GM12872 (cell line): ENCODE results near the gene LATS2.

Source experiments
- TF ChIP-seq, protein P1 (sequence below): IDR thresholded peaks from 3 replicates; pipeline ENCODE4 v1.5.1; 2011; ENCODE audit warnings: low read depth, mild to moderate bottlenecking, low read length, moderate library complexity; ENCODE audit not compliant: insufficient read depth

LATS2 gene

DNA sequence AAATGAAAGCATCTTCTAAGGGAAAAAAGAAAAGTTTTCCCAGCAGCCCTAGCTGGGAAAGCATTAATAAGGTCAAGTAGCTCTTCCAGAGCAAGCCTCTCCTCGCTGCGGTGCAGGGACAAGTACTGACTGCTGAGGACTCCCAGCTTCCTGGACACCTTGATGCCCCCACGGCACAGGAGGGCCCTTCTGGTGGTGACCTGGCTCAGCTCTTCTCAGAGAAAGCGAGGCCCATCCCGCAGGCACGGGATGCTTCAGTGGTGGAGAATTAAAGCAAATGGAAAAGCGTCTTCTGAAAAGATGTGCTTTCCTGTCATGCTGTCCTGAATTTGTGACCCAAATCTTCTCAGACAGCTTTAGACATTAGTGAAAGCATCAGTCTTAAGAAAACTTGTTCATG lies 38.8 kb upstream of the LATS2 start:
- TF ChIP-seq, protein P1, sequence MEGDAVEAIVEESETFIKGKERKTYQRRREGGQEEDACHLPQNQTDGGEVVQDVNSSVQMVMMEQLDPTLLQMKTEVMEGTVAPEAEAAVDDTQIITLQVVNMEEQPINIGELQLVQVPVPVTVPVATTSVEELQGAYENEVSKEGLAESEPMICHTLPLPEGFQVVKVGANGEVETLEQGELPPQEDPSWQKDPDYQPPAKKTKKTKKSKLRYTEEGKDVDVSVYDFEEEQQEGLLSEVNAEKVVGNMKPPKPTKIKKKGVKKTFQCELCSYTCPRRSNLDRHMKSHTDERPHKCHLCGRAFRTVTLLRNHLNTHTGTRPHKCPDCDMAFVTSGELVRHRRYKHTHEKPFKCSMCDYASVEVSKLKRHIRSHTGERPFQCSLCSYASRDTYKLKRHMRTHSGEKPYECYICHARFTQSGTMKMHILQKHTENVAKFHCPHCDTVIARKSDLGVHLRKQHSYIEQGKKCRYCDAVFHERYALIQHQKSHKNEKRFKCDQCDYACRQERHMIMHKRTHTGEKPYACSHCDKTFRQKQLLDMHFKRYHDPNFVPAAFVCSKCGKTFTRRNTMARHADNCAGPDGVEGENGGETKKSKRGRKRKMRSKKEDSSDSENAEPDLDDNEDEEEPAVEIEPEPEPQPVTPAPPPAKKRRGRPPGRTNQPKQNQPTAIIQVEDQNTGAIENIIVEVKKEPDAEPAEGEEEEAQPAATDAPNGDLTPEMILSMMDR, result no peak

DNA sequence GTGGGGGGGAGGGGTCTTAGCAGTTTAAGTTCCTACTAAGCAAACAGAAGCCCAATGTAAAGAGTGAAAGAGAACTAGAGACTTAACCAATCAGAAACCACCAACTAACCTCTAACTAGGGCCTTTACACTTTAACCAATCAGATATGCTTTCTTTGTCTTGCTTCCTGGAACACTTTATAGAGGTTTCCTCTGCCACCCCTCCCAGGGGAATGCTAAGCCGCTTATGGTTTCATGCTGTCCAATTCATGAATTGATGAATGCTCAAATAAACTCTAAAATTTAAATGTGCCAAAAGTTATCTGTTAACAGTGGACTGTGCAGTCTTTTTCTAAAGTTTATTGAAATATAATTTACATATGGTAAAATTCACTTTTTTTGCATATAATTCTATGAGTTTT lies 33.9 kb upstream of the LATS2 start:
- TF ChIP-seq, protein P1, result no peak

DNA sequence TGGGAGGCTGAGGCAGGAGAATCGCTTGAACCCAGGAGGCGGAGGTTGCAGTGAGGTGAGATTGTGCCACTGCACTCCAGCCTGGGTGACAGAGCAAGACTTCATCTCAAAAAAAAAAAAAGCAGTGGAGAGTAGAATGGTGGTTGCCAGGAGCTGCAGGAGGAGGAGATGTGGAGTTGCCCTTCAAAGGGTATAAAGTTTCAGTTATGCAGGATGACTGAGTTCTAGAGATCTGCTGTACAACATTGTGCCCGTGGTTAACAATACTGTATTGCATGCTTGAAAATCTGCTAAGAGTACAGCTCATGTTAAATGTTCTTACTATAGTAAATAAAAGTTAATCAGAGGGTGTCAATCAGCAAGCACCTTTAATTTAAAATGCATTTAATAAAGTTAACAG lies 28.4 kb upstream of the LATS2 start:
- TF ChIP-seq, protein P1, result no peak

DNA sequence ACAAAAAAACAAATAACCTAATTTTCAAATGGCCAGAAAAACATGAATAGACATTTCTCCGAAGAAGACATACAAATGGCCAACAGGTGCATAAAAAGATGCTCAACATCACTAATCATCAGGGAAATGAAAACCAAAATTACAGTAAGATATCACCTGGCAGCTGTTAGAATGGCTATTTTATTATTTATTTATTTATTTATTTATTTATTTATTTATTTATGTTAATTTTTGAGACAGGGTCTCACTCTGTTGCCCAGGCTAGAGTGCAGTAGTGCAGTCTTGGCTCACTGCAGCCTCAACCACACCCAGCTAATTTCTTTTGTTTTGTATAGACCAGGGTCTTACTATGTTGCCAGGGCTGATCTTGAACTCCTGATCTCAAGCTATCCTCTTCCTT lies 27.1 kb upstream of the LATS2 start:
- TF ChIP-seq, protein P1, result no peak

DNA sequence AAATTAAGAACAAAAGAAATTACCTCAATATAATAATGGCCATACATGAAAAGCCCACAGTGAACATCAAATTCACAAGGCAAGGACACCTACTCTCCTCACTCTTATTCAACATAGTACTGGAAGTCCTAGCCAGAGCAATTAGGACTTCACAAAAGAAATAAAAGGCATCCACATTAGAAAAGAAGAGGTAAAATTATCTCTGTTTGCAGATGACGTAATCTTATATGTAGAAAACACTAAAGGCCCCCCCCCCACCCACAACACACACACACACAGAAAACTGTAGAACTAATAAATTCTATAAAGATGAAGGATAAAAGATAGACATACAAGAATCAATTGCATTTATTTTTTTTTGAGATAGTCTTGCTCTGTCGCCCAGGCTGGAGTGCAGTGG lies 25.5 kb upstream of the LATS2 start:
- TF ChIP-seq, protein P1, result no peak

DNA sequence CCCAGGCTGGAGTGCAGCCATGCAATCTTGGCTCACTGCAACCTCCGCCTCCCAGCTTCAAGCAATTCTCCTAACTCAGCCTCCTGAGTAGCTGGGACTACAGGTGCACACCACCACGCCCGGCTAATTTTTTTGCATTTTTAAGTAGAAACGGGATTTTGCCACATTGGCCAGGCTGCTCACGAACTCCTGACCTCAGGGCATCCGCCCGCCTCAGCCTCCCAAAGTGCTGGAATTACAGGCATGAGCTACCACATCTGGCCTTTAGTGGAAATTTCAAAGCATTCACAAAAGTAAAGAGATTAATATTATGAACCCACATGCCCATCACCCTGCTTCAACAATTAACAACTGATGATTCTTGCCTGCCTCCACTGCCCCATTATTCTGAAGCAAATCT lies 20.5 kb upstream of the LATS2 start:
- TF ChIP-seq, protein P1, result no peak

DNA sequence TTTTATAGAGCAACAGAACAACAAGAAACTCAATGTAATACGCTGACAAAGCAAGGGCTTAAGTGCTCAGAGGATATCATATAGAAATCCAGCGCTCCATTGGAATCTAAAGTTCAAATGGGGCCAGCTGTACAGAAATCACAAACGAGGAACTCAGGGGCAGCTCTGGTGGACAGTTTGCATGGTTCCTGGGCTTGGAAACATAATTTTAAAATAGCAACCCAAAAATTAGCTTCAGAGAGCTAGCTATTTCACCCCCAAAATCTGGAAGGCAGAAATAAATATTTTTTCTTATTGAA lies 19.2 kb upstream of the LATS2 start:
- TF ChIP-seq, protein P1, result no peak
